ENCODE measurements around the gene SALL1.

Gene SALL1

GRCh38 chr16:51112323-51112722 lies 38.7 kb downstream of the SALL1 start:
- Histone ChIP-seq H3K79me2 (ENCODE audit: control insufficient read depth, low read length) (no peaks in the 10 kb centered on the region), H3K4me3 (ENCODE audit: low read length) (no peak overlapping the region), H3K36me3 (ENCODE audit: control insufficient read depth, low read length) (no peaks in the 10 kb centered on the region), H3F3A (ENCODE audit: control insufficient read depth, insufficient read depth) (no peaks in the 10 kb centered on the region), H3K9me2 (replicated peaks; ENCODE audit: control insufficient read depth, low read length) (no peaks in the 10 kb centered on the region), H3K4me2 (ENCODE audit: low read length) (no peak overlapping the region), H3K4me1 (ENCODE audit: control insufficient read depth, low read length) (no peaks in the 10 kb centered on the region), H4K20me1 (ENCODE audit: control insufficient read depth, insufficient read depth, low read depth, low read length) (no peaks in the 10 kb centered on the region), H3K27ac (ENCODE audit: low read depth, low read length) (no peak overlapping the region), H3K9me3 (ENCODE audit: control insufficient read depth, insufficient read depth, low read length) (no peaks in the 10 kb centered on the region), H3K27me3 (ENCODE audit: control insufficient read depth, low read length) (no peaks in the 10 kb centered on the region)
- no peak for TF ChIP-seq EZH2phosphoT487 (IDR thresholded peaks at IDR 0.05; ENCODE audit: borderline replicate concordance, low read length)
- no peak for TF ChIP-seq CTCF (IDR thresholded peaks at IDR 0.05; ENCODE audit: low read depth, low read length, poor library complexity, severe bottlenecking)

DNA sequence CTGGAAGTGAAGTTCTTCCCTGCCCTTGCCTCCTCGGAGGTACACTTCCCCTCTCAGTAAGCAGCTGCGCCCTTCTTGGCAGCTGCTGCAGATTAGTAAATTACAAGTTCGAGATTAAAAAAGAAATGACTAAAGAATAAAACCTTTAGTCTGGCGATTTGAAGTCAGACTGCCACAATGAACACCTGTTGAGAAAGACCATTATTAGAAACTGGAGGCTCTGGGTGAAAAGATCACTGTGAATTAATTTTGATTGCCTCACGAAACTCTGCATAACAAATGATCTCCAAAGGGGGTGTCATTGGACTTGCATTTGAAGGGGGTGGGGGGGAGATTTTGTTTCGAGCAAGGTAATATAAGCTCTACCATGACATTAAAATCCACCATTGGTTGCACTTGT lies 39.3 kb downstream of the SALL1 start:
- Histone ChIP-seq H3K4me2 (ENCODE audit: low read length) (no peak overlapping the region), H3K79me2 (ENCODE audit: control insufficient read depth, low read length) (no peaks in the 10 kb centered on the region), H3K9me2 (replicated peaks; ENCODE audit: control insufficient read depth, low read length) (no peaks in the 10 kb centered on the region), H4K20me1 (ENCODE audit: control insufficient read depth, insufficient read depth, low read depth, low read length) (no peaks in the 10 kb centered on the region), H3K4me3 (ENCODE audit: low read length) (no peak overlapping the region), H3K27me3 (ENCODE audit: control insufficient read depth, low read length) (no peaks in the 10 kb centered on the region), H3K36me3 (ENCODE audit: control insufficient read depth, low read length) (no peaks in the 10 kb centered on the region), H3K4me1 (ENCODE audit: control insufficient read depth, low read length) (no peaks in the 10 kb centered on the region), H3F3A (ENCODE audit: control insufficient read depth, insufficient read depth) (no peaks in the 10 kb centered on the region), H3K27ac (ENCODE audit: low read depth, low read length) (no peak overlapping the region), H3K9me3 (ENCODE audit: control insufficient read depth, insufficient read depth, low read length) (no peaks in the 10 kb centered on the region)
- TF ChIP-seq EZH2phosphoT487 (IDR thresholded peaks at IDR 0.05; ENCODE audit: borderline replicate concordance, low read length) (no peak), CTCF (IDR thresholded peaks at IDR 0.05; ENCODE audit: low read depth, low read length, poor library complexity, severe bottlenecking) (no peak)

- no peaks in the 10 kb centered on the region for H4K20me1 ChIP-seq (ENCODE audit: control insufficient read depth, insufficient read depth, low read depth, low read length)
- no peak overlapping the region for H3K27ac ChIP-seq (ENCODE audit: low read depth, low read length)
- H3K79me2 ChIP-seq (ENCODE audit: control insufficient read depth, low read length) = no peaks in the 10 kb centered on the region
- no peaks in the 10 kb centered on the region for H3K36me3 ChIP-seq (ENCODE audit: control insufficient read depth, low read length)
- H3K27me3 ChIP-seq (ENCODE audit: control insufficient read depth, low read length) = no peaks in the 10 kb centered on the region
- H3K9me3 ChIP-seq (ENCODE audit: control insufficient read depth, insufficient read depth, low read length) = no peaks in the 10 kb centered on the region
- H3K4me2 ChIP-seq (ENCODE audit: low read length) = no peak overlapping the region
- H3F3A ChIP-seq (ENCODE audit: control insufficient read depth, insufficient read depth) = no peaks in the 10 kb centered on the region
- H3K4me1 ChIP-seq (ENCODE audit: control insufficient read depth, low read length) = no peaks in the 10 kb centered on the region
- no peaks in the 10 kb centered on the region for H3K9me2 ChIP-seq (replicated peaks; ENCODE audit: control insufficient read depth, low read length)
- H3K4me3 ChIP-seq (ENCODE audit: low read length) = no peak overlapping the region
- TF ChIP-seq EZH2phosphoT487 (IDR thresholded peaks at IDR 0.05; ENCODE audit: borderline replicate concordance, low read length) = no peak
- no peak for TF ChIP-seq CTCF (IDR thresholded peaks at IDR 0.05; ENCODE audit: low read depth, low read length, poor library complexity, severe bottlenecking)
Observed at GRCh38 chr16:51110700-51111157, 40.3 kb downstream of the SALL1 start.

DNA sequence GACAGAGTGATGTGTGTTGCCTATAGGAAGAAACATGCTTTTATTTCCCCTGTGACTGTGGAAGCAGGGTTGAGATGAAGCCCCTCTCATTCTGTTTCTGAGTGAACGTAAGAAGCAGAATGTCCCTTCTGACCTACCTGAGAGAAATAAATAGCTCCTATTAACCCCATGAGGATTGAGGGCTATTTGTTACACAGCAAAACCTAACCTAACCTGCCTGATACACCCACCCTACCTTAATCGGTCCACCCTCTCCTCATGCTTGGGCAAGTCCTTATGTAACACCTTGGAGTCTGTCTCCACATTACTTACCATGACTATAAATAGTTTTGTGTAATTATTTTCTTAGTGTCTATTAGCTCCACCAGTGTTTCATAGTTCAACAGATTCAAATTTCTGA lies 41.9 kb downstream of the SALL1 start:
- Histone ChIP-seq H3K27ac (ENCODE audit: low read depth, low read length) (no peak overlapping the region), H3K4me2 (ENCODE audit: low read length) (no peak overlapping the region), H3K4me3 (ENCODE audit: low read length) (no peak overlapping the region), H3K27me3 (ENCODE audit: control insufficient read depth, low read length) (no peaks in the 10 kb centered on the region), H3K9me2 (replicated peaks; ENCODE audit: control insufficient read depth, low read length) (no peaks in the 10 kb centered on the region), H3K9me3 (ENCODE audit: control insufficient read depth, insufficient read depth, low read length) (no peaks in the 10 kb centered on the region), H3K4me1 (ENCODE audit: control insufficient read depth, low read length) (no peaks in the 10 kb centered on the region), H3F3A (ENCODE audit: control insufficient read depth, insufficient read depth) (no peaks in the 10 kb centered on the region), H4K20me1 (ENCODE audit: control insufficient read depth, insufficient read depth, low read depth, low read length) (no peaks in the 10 kb centered on the region), H3K36me3 (ENCODE audit: control insufficient read depth, low read length) (no peaks in the 10 kb centered on the region), H3K79me2 (ENCODE audit: control insufficient read depth, low read length) (no peaks in the 10 kb centered on the region)
- TF ChIP-seq EZH2phosphoT487 (IDR thresholded peaks at IDR 0.05; ENCODE audit: borderline replicate concordance, low read length) = no peak
- TF ChIP-seq CTCF (IDR thresholded peaks at IDR 0.05; ENCODE audit: low read depth, low read length, poor library complexity, severe bottlenecking) = no peak
